Cardiac fibroblast (primary cell): ENCODE results near the gene APC2.

Experiments
- DNase-seq, 2 donors: peaks; one replicate each; pipeline versions ENCODE4 v3.0.0 to v3.0.0-alpha.2; 2010; ENCODE audit warnings: low read depth in 2 of 2
- H3K4me3 ChIP-seq, 2 donors: replicated peaks in 1 of 2; 1 replicate in 1 of 2; 2 replicates in 1 of 2; pipeline ENCODE4 v1.5.1; 2011; ENCODE audit warnings: low read depth in 2 of 2, low read length in 2 of 2, mild to moderate bottlenecking in 2 of 2, moderate library complexity in 1 of 2
- CTCF ChIP-seq: IDR thresholded peaks from one replicate; pipeline ENCODE4 v1.5.1; 2011; ENCODE audit warnings: low read depth, mild to moderate bottlenecking, low read length, inconsistent platforms

The APC2 gene

GRCh38 chr19:1426736-1427135 is 23.2 kb upstream of the APC2 start:
- TF ChIP-seq CTCF = no peak
- H3K4me3 ChIP-seq = no peak overlapping the region
- DNase-seq = no peak

GRCh38 chr19:1427221-1427920 is 22.6 kb upstream of the APC2 start:
- H3K4me3 ChIP-seq = no peak overlapping the region
- TF ChIP-seq CTCF = no peak

GRCh38 chr19:1428738-1429391 is 21.1 kb upstream of the APC2 start:
- DNase-seq = no peak
- H3K4me3 ChIP-seq = no peak overlapping the region
- TF ChIP-seq CTCF = no peak

More at GRCh38 chr19:1427221-1427920, 22.6 kb upstream of the APC2 start:
- DNase-seq = no peak

GRCh38 chr19:1429750-1430149 is 20.2 kb upstream of the APC2 start:
- no peak for TF ChIP-seq CTCF
- DNase-seq = peak in 1 of 2 donors; percentile 50
- H3K4me3 ChIP-seq = no peak overlapping the region

GRCh38 chr19:1430246-1430645 is 19.7 kb upstream of the APC2 start:
- H3K4me3 ChIP-seq = no peak overlapping the region
- DNase-seq = no peak
- TF ChIP-seq CTCF = no peak

GRCh38 chr19:1431759-1432506 is 18.0 kb upstream of the APC2 start:
- TF ChIP-seq CTCF = no peak
- H3K4me3 ChIP-seq = no peak overlapping the region
- DNase-seq = no peak
